GM10847 (cell line): ENCODE results near the gene LRRC1.

Source experiments
- POLR2A ChIP-seq: IDR thresholded peaks from 2 replicates; pipeline ENCODE4 v1.6.1; 2011; ENCODE audit not compliant: insufficient read length; ENCODE audit errors: extremely low read depth

Gene LRRC1

DNA sequence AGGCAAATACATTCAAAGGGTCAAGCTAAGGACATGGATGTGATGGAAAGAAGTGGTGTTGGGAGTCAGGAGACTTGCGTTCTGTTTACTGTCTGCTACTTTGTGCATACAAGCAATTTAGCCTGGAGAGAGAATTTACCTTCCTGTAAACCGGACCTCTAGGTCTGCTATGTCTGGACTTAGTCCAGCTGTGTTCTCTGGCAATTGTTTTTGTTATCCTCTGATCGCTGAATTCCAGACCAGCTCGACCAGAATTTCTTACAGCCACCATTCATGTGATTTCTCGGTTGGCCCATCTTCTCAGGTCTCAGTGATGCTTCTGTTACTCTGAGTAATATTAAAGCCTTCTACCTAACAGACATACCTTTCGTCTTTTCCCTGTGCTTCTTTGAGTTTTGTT lies 75.2 kb downstream of the LRRC1 start:
- TF ChIP-seq POLR2A = no peak

DNA sequence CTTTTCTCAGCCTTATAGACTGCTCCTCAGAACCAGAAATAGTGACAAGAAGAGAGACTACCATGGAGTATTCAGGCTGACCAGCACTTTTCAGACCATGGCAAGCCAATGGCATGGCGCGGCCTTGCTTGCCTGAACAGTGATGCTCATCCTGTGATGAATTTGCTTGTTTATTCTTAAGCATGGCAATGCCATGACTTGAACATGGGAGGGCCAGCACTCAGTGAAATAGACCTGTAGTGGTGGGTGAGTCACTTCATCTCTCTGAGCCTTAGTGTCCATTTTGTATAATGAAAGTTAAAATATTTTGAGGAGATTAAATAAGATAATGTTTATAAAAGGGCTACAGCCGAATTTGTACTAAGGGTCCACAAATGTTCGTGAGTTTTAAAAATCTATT lies 79.1 kb downstream of the LRRC1 start:
- TF ChIP-seq POLR2A = no peak

DNA sequence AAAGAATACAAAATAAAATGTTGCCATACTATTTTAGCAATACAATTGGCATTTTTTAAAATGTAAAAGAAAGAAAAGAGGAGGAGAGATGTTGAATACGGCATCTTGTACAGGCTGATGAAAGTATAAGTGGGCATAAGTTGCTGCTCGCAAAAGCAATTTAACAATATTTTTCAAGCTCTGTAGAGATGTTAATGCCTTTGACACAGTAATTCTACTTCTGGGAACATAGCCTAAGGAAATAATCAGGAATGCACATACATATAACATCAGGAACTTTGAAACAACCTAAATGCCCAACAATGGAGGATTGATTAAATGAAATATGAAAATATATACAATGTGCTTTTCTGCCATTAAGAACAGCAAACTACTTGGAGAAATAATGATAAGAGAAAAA lies 80.2 kb downstream of the LRRC1 start:
- TF ChIP-seq POLR2A = no peak

DNA sequence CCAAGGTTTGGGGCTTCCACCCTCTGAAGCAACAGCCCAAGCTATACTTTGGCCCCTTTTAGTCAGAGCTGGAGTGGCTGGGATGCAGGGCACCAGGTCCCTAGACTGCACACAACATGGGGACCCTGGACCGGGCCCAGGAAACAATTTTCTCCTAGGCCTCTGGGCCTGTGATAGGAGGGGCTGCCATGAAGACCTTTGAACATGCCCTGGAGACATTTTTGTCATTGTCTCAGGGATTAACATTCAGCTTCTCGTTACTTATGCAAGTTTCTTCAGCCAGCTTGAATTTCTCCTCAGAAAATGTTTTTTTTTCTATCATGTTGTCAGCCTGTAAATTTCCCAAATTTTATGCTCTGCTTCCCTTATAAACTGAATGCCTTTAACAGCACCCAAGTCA lies 82.3 kb downstream of the LRRC1 start:
- TF ChIP-seq POLR2A = no peak

DNA sequence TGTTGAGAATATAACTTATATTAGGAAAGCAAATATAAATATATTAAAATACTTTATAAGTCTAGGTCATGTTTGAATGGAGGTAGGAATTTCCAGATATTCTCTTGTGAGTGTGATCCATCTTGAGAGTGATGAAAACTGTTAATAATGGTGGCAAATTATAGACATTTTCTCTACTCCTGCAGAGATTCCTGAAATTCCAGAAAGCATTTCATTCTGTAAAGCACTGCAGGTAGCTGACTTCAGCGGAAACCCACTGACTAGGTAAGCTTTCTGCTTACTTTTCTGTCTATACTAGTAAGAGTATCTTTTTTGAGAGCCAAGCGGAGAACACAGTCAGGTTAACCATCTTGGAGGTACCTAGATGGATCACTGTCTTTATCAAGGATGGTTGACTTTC lies 84.0 kb downstream of the LRRC1 start:
- TF ChIP-seq POLR2A = no peak

DNA sequence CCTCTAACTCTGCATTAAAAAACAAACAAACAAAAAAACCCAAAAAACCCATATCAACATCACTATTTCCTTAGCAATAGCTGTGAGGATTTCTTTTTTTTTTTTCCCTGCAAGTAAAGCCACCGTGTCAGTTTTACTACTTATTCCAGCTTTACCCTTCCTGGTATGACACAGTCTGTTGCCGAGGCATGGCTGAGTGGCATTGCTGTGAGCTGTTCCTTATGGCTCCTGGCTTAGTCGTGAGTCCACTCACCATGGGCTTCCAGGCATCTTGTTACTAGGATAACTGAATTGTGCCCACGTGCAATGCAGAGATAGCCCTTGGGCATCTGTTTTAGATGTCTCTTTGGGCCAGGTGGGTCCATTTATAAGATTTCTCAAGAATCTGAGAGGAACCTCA lies 84.8 kb downstream of the LRRC1 start:
- TF ChIP-seq POLR2A = no peak

DNA sequence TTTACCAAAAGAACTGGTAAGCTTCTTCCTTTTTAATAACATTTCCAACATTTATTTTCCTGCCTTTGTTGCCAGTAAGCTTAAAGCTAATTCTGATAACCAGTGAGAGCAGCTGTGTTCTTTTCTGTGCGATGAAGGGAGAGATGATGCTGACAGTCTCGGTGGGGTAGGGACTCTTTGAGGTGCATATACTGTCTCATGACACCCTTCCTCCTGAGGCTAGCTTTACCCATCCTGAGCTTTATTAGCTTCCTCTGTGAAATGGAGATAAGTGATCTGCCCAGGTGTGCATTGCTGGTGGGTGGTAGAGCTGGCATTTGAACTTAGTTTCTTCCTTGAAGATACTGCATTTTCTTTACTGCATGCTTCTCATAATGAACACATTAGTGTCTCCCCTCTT lies 92.5 kb downstream of the LRRC1 start:
- TF ChIP-seq POLR2A = no peak

DNA sequence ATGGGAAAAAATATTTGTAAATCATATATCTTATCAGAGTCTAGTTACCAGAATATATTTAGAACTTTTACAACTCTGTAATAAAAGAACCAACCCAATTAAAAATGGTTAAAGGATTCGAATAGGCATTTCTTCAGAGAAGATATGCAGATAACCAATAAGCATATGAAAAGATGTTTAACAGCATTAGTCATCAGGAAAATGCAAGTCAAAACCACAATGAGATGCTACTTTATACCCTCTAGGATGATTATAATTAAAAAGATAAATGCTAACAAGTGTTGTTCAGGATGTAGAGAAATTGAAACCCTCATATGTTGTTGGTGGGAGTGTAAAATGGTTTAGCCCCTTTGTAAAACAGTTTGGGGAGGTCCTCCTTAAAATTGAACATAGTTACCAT lies 94.1 kb downstream of the LRRC1 start:
- no peak for TF ChIP-seq POLR2A

DNA sequence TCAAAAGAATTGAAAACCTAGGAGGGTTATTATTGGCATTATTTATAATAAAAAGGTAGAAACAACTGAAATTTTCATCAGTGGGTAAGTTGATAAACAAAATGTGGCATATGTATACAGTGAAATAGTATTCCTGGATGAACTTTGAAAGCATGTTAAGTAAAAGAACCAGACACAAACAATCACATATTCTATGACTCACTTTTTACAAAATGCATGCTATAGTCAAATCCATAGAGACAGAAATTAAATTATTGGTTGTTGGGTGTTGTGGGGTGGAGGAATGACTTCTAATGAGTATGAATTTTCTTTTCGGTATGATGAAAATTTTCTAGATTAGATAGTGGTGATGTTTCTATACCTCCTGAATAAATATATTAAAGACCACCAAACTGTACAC lies 94.6 kb downstream of the LRRC1 start:
- no peak for TF ChIP-seq POLR2A

DNA sequence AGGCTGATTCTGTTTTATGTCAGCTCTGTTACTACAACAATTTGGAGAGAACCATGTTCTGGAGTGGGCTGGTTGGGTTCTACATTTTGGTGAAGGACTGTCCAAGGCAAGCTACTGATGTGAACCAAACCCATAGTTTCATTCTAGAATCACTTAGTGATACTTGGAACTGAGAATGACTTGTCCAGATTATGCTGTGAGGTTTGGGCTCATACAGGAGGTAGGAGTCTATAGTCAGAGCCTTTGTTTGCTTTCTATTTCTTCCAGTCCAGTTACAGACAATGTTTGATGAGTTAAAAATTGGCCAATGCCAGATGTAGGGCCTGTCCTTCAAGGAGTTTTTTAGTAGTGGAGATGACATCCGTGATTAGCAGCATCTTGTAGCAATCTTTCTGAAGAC lies 97.9 kb downstream of the LRRC1 start:
- TF ChIP-seq POLR2A = no peak

DNA sequence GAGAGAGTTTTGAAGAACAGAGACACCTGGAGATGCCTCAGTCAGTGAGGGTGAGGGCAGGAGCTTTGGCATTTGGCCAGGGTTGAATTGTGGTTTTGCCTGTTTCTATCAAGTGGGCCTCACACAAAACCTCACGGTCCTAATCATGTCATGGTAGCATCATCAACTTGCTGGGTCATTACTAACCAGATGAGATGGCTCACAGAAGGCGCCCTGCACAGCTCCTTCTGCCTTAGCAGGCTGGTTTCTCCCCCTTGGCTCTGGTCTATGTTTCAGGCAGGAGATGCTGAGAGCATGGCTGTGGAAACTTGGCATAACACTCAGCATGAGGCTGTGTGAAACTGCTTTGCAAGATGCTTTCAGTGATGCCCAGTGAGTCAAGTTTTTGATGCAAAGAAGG lies 99.3 kb downstream of the LRRC1 start:
- no peak for TF ChIP-seq POLR2A

DNA sequence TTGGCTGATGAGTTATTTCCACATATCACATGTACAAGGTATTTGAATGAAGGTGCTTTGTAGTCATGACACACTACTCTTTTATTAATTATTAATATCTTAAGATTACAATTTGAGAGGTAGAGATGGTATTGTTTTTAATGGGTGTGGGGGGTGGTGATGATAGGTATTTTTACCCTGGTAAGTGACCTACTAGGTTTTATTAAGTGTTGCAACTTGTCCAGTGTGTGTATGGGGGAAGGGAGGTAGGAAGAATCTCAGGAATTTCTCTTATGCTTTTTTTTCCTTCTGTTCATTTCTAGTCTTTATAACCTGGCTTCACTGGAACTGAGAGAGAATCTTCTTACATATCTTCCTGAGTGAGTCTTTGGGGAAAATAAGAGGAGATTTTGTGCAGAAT lies 101.4 kb downstream of the LRRC1 start:
- no peak for TF ChIP-seq POLR2A

DNA sequence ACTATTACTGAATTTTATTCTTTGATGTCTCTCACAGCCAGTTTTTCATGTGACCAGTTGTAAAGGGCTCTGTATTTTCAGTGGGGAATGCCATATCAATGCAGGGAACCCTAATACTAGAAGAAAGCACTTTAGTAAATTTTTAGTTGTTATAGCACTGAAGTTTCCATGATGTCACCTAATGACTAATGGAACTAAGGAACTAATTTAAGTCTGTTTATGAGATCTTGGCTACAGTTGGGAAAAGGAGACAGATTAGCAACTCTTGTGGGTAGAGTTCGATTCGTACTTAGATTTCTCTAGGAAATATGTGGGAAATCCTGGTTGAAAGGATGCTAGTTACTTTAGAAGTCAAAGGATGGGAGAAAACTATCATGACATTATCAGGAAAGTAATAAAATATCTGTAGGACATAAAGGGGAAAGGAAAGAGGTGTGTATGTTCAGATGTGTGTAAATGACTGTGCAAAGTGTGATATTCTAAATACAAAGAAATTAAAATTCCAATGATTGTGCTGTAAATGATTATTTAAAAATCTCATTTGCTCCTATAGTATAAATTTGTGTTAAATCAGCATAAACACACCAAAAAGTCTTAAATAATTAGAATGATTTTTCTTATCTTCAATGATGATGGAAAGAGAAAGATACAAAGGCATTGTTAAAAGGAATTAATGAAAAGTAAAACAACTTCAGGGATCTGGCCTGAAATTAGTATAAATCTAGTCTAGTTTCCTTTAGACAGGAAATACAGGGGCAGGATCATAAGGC lies 103.4 kb downstream of the LRRC1 start:
- no peak for TF ChIP-seq POLR2A

DNA sequence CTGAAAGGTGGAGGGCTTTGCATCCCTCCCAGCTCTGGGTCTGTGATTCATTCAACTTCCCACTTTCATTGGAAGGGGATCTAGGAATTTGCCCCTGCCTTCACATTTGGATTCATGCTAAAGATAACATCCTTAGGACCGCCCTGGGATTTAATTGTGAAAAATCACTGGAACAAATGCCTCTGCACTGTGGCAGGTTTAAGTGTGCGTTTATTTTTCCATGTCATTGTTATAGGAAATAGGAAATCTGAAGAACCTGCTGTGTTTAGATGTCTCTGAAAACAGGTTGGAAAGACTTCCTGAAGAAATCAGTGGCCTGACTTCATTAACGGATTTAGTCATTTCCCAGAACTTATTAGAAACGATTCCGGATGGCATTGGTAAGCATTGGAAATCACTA lies 104.7 kb downstream of the LRRC1 start:
- no peak for TF ChIP-seq POLR2A

DNA sequence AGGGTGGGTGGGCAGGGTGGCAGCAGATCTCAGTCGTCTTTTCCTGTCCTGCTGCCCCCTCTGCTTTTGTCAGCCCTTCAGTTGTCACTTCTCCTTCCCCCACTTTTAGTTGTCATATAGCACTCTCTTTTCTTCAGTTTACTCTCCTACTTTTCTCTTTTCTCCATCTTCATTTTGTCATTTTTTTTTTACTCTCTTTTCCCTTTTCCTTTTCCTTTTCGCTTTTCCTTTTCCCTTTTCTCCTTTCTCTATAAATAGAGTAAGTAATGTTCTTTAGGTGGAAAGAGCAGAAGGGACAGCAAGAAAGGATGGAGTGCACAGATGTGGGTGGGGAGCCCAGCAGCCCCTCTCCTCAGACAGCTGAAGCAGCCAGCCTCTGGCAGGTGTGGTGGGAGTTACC lies 108.6 kb downstream of the LRRC1 start:
- no peak for TF ChIP-seq POLR2A

DNA sequence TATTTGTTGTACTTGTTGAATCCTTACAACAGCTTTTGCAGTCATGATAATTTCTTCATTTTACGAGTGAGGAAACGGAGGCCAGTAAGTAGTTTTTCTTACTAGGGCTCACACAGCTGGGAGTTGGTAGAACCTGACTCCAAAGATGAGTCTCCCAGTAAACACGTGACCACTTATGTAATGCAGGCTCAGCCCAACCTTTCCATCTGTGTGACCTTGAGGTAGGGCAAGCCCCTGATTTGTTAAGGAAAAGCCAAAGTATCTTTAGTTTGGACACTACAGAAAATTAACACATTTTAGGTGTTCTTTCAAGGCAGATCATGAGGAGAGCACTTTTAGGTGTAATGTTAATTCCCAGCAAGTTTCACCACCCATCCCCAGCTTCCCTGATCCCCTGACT lies 111.3 kb downstream of the LRRC1 start:
- no peak for TF ChIP-seq POLR2A

DNA sequence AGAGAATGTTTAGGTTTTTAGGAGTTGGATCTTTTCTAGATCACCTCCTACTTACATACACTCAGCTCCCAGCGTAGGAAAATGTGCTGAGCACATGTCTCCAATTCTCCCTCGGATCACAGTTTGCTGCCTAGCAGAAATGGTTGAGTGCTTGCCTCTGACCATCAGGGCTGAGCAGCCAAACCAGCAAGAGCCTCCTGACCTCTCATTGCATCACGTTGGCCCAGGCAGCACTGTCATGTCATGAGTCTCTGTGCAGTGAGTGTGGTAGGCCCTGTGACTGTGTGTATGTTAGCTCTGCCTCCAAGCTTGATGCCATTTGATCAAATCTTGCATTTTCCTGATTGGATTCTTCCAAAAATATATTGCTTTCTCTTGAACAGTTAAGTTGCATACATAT lies 112.0 kb downstream of the LRRC1 start:
- TF ChIP-seq POLR2A = no peak
